Cardiac muscle cell (in vitro differentiated cells and primary cell): Measurements from ENCODE around the gene AIFM1. TPM values are rescaled to one million over a fixed set of nuclear protein-coding genes. Genes with fewer than 3 reads are reported as not detected.
A peak's percentile ranks its signal among the peaks of the same experiment; 100 is the strongest.

Source experiments
- DNase-seq, 2 donors: peaks; one replicate each; pipeline versions ENCODE4 v3.0.0 to v3.0.0-alpha.2; 2010 to 2017; ENCODE audit warnings: low read depth in 1 of 2, low spot score in 1 of 2
- H3K27ac ChIP-seq: fragments of 200-600 bp; sonication (generic); 2 replicates; pipeline ENCODE4 v1.5.1; 2016
- H3K27me3 ChIP-seq: fragments of 200-600 bp; sonication (generic); 2 replicates; pipeline ENCODE4 v1.6.0; 2016; ENCODE audit warnings: control low read depth
- H3K36me3 ChIP-seq: fragments of 200-600 bp; sonication (generic); 2 replicates; pipeline ENCODE4 v1.5.1; 2016; ENCODE audit warnings: control low read depth
- H3K4me1 ChIP-seq: fragments of 200-600 bp; sonication (generic); 2 replicates; pipeline ENCODE4 v1.8.1; 2017; ENCODE audit warnings: low read depth, mild to moderate bottlenecking, mixed run types
- H3K4me3 ChIP-seq: fragments of 200-600 bp; sonication (generic); 2 replicates; pipeline ENCODE4 v1.5.1; 2016; ENCODE audit warnings: mild to moderate bottlenecking
- H3K9me3 ChIP-seq: fragments of 200-600 bp; sonication (generic); 2 replicates; pipeline ENCODE4 v1.5.1; 2017; ENCODE audit warnings: low read depth, mild to moderate bottlenecking, control low read depth
- polyA plus RNA-seq: library from polyadenylated mRNA; unstranded; fragments of >200 nt; fragmentation: Nextera tagmentation; extraction: Ambion mirVana; gene quantifications from 2 replicates; pipeline ENCODE4 v1.2.1, GENCODE V29; 2016
- total RNA-seq: library from RNA; depleted of rRNA; stranded (reverse); fragments of >200 nt; gene quantifications from 2 replicates; pipeline ENCODE4 v1.2.3, GENCODE V29; 2016
- TF ChIP-seq, protein P1 (sequence below): IDR thresholded peaks from 2 replicates; pipeline ENCODE4 v1.5.1; 2012; ENCODE audit warnings: low read depth, mild to moderate bottlenecking, low read length

Gene AIFM1
- total and polyA plus RNA-seq, 2 experiments from 2014 or later = 53.6 to 184 TPM

DNA sequence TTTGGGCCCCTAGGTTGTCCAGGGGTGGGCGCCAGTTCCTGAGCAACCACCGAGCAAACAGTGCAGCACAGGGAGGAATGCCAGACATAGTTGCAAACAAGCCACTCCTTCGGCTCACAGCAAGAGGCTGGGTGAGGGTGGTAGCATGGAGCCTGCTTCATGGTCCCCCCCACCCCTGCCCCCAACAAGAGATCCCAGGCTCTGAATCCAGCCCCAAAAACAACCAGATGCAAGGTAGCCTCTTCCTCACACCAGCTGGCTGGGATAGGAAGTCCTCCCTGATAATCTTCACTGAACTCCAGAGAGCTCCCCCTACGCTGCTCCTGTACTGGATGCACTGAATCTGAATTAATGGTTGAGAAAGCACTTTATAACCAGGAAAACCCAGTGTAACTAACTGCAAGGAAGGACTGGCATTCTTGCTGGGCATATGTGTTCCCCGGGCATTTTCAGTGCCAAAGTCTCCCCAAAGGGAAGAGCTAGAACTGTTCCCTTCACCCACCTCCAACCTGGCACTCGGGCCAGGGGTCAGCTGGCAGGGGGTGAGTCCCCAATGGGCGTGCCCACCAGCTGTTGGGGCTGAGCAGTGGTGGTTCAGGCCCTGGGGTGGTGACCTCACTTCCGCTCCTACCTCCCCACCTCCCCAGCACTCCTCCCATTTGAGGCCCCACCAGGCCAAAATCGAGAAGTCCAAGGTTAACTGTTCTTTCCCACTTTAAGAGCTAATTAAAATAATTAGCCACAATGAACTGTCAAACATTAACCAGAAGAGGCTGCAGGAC lies 56.8 kb downstream of the AIFM1 start:
- TF ChIP-seq, protein P1, sequence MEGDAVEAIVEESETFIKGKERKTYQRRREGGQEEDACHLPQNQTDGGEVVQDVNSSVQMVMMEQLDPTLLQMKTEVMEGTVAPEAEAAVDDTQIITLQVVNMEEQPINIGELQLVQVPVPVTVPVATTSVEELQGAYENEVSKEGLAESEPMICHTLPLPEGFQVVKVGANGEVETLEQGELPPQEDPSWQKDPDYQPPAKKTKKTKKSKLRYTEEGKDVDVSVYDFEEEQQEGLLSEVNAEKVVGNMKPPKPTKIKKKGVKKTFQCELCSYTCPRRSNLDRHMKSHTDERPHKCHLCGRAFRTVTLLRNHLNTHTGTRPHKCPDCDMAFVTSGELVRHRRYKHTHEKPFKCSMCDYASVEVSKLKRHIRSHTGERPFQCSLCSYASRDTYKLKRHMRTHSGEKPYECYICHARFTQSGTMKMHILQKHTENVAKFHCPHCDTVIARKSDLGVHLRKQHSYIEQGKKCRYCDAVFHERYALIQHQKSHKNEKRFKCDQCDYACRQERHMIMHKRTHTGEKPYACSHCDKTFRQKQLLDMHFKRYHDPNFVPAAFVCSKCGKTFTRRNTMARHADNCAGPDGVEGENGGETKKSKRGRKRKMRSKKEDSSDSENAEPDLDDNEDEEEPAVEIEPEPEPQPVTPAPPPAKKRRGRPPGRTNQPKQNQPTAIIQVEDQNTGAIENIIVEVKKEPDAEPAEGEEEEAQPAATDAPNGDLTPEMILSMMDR = peak; percentile 3
- H3K4me1 ChIP-seq = no peaks in the 10 kb centered on the region
- H3K27ac ChIP-seq = no peak overlapping the region
- peaks cover 19% of the 10 kb centered on the region for H3K27me3 ChIP-seq
- no peaks in the 10 kb centered on the region for H3K36me3 ChIP-seq
- no peak overlapping the region for H3K4me3 ChIP-seq
- H3K9me3 ChIP-seq = no peaks in the 10 kb centered on the region
- no peak for DNase-seq

DNA sequence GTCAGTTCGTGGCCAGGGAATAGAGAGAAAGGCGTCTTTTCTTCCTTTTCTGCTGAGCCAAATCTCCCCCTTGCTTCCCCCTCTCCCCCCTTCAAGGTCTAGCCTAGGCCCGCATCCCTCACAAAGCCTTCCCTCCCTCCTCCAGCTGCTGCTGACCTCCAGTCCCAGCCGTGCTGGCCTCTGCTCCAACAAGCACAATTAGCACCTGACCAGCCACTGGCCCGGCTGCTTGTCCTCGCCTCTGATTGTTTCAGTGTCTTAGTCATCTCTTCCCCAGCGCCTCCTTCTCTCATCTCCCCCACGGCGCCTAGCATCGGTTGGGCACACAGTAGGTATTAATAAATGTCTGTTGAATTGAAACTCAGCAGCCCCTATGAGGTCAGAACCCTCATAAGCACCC lies 59.6 kb downstream of the AIFM1 start:
- H3K27ac ChIP-seq = no peak overlapping the region

DNA sequence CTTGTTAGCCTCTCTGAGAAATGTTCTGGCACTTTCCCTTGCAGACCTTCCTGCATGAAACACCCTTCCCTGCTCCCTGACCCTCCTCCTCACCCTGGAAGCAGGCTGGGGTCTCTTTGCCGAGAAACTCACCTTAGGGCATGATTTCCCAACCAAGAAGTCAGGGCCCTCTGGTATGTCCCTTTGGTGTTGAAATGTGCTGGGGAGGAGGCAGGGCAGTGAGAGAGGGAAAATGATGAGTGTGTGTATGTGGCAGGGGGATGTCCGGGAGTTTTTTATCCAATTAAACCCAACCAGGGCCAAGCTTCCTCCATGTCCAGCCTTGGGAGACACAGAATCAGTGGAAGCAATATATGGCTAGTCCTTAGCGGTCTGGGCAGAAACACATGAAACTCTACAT lies 60.4 kb downstream of the AIFM1 start:
- DNase-seq = no peak
- Histone ChIP-seq H3K4me3 (no peak overlapping the region), H3K4me1 (no peaks in the 10 kb centered on the region), H3K27me3 (peaks cover 10% of the 10 kb centered on the region), H3K36me3 (no peaks in the 10 kb centered on the region), H3K9me3 (no peaks in the 10 kb centered on the region), H3K27ac (no peak overlapping the region)
- TF ChIP-seq, protein P1 = no peak

More for the DNA sequence above, 59.6 kb downstream of the AIFM1 start:
- Histone ChIP-seq H3K4me3 (no peak overlapping the region), H3K36me3 (no peaks in the 10 kb centered on the region), H3K27me3 (peaks cover 16% of the 10 kb centered on the region), H3K4me1 (no peaks in the 10 kb centered on the region), H3K9me3 (no peaks in the 10 kb centered on the region)
- DNase-seq = no peak
- TF ChIP-seq, protein P1 = no peak

DNA sequence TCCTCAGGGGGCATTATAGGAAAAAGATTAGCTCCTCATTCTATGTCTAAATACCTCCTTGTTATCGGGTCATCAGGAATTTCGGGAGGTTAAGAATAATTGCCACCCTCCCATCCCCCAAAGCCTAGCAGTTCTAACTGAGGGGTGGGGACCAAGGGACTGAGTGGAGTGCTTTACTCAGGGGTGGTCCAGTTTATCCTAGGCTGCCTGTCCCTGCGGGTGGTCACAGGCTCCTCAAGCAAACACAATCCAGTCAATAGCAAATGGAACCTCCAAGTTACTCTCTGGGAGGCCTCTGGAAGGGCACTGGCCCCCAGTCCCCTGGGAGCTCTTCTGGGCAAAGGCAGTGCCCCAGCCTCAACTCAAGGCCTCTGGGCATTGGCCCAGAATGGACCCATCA lies 62.0 kb downstream of the AIFM1 start:
- H3K4me3 ChIP-seq = no peak overlapping the region
- H3K4me1 ChIP-seq = no peaks in the 10 kb centered on the region
- no peaks in the 10 kb centered on the region for H3K27me3 ChIP-seq
- TF ChIP-seq, protein P1 = no peak
- no peak overlapping the region for H3K27ac ChIP-seq
- no peak for DNase-seq
- H3K36me3 ChIP-seq = no peaks in the 10 kb centered on the region
- no peaks in the 10 kb centered on the region for H3K9me3 ChIP-seq

DNA sequence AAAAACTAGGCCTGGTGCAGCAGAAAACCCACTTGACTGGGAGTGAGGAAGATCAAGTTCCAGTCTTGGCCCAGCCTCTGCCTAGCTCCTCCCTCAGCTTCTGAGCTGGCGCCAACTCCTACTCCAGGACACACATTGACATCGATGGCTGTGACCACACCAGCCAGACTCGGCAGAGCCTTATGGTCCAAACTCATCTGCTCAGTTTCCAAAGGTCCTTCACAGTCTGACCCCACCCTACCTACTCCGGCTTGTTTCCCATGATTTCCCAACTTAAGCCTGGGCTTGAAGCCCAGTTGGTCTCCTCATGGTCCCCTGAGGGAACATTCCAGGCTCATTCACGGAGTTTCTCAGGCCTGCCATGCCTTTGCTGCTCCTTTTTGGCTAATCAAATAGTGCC lies 65.5 kb downstream of the AIFM1 start:
- H3K9me3 ChIP-seq = no peaks in the 10 kb centered on the region
- DNase-seq = peak in 1 of 2 donors; percentile 91
- no peaks in the 10 kb centered on the region for H3K4me1 ChIP-seq
- no peaks in the 10 kb centered on the region for H3K36me3 ChIP-seq
- no peak overlapping the region for H3K27ac ChIP-seq
- no peaks in the 10 kb centered on the region for H3K27me3 ChIP-seq
- TF ChIP-seq, protein P1 = no peak
- no peak overlapping the region for H3K4me3 ChIP-seq
